Stimulated activated CD4-positive, alpha-beta T cell treated with anti-CD3 and anti-CD28 coated beads, Interleukin-2, amount 100 ng/mL, for 48 hours (primary cell): ENCODE measurements around the gene SCIN.
"Not testable (repeated sequence)": the region's sequence is repeated elsewhere in the genome, so short reads cannot be mapped to it uniquely, and the experiment has no call there.

Source experiments
- DNase-seq, 2 donors: peaks; one replicate each; pipeline ENCODE4 v3.0.0-alpha.2; 2020

The SCIN gene

GRCh38 chr7:12649348-12649747 is 78.8 kb downstream of the SCIN start:
- no peak for DNase-seq

DNA sequence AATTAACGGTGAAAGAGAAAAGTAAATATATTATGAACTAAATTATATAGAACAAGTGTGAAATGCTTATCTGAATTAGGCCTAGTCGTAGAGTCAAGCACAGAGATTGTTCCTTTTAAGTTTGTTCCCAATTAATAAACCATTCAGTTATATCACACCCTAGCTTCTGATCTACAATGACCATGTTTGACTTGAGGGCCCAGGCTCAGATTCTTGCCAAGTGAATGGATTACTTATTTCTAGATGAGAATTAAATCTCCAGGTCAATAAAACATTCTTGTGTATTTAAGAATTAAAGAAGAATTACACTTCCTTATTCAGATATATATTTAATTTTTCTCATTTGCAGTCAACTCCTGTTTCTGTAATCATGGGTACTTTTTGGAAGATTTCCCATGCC is 79.6 kb downstream of the SCIN start:
- DNase-seq: no peak

GRCh38 chr7:12653110-12653509 is 82.6 kb downstream of the SCIN start:
- no peak for DNase-seq

GRCh38 chr7:12653518-12653917 is 83.0 kb downstream of the SCIN start:
- DNase-seq: no peak

GRCh38 chr7:12655161-12655560 is 84.6 kb downstream of the SCIN start:
- DNase-seq: no peak

DNA sequence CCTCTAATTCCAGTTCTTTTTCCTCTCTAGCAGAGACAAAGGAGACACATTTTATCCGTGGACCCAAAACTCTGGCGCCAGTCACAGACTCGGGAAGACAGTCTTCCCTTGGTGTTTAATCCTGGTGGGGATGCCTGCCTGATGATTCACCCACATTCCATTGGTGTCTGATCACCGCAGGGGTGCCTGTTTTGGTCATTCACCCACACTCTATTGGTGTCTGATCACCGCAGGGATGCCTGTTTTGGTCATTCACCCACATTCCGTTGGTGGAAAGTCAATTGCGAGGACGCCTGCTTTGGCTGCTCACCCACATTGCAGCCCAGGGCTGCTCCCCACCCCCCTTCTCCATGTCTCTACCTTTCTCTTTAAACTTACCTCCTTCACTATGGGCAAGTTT is 89.9 kb downstream of the SCIN start:
- DNase-seq: not testable (repeated sequence)

DNA sequence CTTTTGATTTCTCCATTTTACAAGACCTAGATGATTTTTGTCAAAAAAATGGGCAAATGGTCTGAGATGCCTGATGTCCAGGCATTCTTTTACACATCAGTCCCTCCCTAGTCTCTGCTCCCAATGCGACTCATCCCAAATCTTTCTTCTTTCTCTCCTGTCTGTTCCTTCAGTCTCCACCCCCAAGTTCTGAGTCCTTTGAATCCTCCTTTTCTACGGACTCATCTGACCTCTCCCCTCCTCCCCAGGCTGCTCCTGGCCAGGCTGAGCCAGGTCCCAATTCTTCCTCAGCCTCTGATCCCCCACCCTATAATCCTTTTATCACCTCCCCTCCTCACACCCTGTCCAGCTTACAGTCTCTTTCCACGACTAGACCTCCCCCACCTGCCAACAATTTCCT is 90.5 kb downstream of the SCIN start:
- not testable (repeated sequence) for DNase-seq

DNA sequence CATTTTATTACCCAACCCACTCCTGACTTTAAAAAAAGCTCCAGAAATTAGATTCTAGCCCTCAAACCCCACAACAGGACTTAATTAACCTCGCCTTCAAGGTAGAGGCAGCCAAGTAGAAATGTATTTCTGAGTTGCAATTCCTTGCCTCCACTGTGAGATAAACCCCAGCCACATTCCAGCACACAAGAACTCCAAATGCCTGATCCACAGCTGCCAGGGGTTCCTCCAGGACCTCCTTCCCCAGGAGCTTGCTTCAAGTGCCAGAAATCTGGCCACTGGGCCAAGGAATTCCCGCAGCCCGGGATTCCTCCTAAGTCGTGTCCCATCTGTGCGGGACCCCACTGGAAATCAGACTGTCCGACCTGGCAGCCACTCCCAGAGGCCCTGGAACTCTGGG is 91.1 kb downstream of the SCIN start:
- no peak for DNase-seq

GRCh38 chr7:12670000-12670729 is 99.6 kb downstream of the SCIN start:
- DNase-seq: no peak

DNA sequence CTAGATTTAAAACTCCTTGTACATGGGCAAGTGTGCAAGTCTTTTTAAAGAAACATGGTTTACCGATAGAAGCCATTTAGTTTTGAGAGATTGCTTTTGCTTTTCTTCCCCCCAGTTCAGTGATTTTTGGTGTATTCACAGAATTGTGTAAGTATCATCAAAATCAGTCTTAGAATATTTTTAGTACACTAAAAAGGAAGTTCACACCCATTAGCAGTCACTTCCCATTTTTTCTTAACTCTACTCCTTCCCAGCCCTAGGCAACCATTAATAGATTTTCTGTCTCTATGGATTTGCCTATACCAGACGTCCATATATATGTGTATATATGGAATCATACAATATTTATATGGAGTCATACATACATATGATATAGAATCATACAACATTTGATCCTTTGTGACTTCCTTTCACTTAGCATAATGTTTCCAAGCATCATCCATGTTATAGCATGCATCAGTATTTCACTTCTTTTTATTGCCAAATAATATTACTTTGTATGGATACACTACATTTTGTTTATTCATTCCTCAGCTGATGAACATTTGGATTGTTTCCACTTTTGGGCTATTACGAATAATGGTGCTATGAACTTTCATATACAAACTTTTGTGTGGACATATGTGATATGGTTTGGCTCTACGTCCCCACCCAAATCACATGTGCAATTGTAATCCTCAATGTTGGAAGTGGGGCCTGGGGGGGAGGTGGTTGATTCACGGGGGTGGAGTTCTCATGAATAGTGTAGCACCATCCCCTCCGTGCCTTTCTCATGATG is 100.4 kb downstream of the SCIN start:
- DNase-seq: no peak

DNA sequence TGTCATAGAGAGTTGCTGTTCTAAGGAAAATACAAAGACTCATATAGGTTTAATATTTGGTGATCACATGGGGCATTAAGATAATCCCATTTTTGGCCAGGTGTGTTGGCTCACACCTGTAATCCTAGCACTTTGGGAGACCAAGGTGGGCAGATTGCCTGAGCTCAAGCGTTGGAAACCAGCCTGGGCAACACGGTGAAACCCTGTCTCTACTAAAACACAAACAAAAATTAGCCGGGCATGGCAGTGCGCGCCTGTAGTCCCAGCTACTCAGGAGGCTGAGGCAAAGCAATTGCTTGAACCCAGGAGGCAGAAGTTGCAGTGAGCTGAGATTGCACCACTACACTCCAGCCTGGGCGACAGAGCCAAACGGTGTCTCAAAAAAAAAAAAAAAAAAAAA is 102.9 kb downstream of the SCIN start:
- not testable (repeated sequence) for DNase-seq

DNA sequence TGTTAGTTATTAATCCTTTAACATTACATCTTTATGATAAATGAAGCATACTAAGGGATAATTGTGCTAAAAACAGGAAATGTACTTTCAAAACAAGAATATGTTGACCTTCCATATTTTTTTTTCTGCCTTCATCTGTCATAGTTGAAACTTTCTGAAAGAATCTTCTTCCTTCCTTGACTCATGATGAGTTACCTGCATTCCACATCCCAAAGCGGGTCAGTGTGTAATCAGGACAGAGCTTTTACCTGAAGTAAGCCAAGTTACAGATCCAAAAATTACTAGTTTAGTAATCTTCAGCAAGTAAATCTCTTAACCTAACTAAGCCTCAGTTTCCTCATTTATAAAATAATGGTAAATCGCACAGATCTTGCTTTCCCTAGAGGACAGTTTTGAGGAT is 103.5 kb downstream of the SCIN start:
- DNase-seq: no peak

DNA sequence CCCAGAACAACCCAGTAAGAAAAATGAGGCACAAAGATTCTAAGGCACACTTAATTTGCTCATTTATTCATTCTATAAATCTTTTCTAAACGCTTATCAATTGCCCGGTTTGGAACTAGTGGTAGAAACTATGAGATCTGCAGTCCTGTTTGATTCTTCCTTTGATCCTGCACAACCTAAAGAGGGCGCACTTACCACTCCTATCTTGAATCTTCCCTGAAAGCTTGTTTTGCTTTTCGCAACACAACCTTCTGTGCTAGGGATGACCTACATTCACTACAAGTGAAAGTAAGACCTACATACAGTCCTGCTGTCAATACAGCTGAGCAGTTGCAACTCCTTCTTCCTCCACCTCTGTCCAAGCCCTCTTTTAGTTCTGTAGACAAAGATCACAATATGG is 104.3 kb downstream of the SCIN start:
- DNase-seq: peak; percentile 14 to 23

DNA sequence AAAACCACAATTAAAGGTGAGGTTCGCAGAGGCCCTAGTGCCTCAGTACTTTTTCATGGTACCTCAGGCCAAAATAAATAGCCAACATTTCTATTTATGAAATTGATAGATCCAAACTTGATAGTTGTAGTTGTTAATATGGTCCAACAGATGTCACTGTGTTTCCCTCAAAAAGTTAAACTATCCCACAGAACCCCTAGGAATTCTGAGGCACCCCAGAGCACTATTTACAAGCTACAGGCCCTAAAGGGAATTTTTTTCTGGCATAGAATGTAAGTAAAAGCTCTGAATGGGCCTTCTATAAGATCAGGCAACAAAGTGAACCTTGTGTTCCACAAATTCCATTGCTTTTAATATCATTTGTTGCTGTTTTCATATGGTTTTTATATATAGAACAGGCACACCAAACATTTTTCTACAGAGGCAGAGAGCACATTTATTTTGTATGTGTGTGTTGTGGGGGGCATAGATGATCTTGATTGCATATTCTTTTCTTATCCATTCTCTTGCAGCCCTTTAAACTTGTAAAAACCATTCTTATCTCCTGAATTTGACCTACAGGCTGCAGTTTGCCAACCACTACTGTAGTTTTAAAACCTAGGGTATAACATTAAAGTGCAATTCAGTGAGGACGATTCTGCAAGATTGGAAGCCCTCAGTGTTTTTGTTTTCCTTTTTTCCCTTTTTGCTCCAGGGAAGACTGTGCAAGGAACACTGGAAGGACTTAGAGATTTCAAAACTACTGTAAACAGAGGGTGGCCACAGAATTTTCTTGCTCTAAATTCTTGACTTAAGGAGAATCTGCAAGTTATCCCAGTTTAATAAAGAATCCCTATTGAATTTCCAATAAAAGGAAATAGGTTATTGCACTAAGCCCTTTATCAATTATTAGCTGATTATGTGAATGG is 113.4 kb downstream of the SCIN start:
- no peak for DNase-seq

GRCh38 chr7:12684733-12685132 is 114.2 kb downstream of the SCIN start:
- no peak for DNase-seq

GRCh38 chr7:12685550-12685949 is 115.0 kb downstream of the SCIN start:
- peak; percentile 0 to 4 for DNase-seq

- peak; percentile 92 to 94 for DNase-seq
These were observed 115.8 kb downstream of the SCIN start for GRCh38 chr7:12686234-12686890.

DNA sequence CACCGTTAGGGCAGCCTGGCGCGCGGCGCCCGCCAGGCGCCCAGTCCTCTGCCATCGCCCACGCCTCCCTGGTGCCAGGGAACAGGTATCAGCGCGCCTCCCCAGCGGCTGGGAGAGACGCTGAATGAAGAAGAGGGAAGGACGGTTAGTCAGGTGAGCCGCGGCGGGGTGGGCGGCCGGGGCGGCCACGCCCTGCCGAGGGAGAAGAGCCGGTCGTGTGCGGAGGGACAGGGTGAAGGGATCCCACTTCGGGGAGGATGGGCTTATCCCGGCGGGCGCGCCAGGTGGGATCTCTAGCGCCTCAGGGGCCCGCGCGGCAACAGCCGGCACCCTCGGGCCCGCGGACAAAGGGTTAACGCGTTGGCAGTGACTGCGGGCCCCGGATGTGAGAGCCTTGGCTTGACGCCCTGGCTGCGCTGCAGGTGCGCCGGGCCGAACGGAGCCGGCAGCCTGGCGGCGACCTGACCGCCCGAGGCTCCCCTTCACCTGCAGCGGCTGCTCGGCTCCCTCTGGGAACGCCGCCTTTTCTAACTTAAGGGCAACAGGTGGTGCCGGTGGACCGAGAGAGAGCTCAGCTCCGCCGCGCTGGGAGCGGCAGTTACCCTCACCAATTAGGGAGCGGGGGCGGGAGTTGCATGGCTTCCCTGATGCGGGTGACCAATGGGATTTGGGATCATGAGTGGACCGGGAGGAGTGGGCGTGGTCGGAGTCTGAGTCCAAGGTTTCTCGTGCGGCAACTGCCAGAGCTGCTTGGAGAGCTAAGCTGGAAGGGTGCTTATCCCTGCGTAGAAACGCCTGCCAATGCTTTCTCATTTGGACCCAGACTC is 116.6 kb downstream of the SCIN start, which contains the start of gene ARL4A:
ARL4A (plus strand) TSS at position 743 of the 827 bp plus-strand sequence. CDS start 622 bp downstream, outside the sequence.
- DNase-seq: peak; percentile 87 to 88

GRCh38 chr7:12687718-12688171 is 117.2 kb downstream of the SCIN start:
- no peak for DNase-seq

DNA sequence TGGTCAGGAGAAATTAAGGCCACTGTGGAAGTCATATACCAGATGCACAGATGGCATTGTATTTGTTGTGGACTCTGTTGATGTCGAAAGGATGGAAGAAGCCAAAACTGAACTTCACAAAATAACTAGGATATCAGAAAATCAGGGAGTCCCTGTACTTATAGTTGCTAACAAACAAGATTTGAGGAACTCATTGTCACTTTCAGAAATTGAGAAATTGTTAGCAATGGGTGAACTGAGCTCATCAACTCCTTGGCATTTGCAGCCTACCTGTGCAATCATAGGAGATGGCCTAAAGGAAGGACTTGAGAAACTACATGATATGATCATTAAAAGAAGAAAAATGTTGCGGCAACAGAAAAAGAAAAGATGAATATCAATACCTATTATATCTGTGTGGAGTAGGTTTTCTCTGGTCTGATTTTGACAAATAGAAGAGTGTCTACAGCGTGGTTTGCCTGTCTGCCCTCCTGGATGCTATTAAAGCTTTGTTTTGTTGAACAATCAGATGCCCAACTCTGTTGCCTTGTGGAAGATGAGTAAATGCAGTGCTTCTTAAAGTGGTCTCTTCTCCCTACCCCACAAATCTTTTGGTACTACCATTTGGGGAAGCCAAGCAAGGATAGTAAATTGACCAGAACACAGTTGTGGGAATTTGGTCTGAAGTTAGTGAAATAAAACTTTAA is 118.1 kb downstream of the SCIN start:
- DNase-seq: not testable (repeated sequence)

DNA sequence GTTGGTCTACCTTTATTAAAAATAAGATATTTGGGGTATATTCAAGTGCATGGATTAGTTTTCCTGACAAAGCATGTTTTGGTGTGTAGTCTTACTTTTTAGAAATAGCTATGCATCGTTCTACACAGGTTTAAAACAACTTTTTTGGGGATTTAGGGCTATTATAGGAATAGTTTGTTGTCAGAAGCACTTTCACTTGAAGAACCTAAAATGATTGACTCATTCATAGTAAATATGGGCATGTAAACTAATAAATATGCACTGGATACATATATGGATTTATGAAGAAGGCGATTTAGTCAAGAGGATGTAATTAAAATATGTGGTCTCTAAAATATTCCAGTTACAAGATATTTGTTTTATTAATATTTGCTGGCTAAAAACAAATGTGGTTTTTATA is 118.9 kb downstream of the SCIN start:
- no peak for DNase-seq
